HG02870 (cell line): Measurements from ENCODE around the gene PIMREG.

Experiments used
- ATAC-seq: cut with Tn5 transposase; IDR thresholded peaks from one replicate; pipeline ENCODE4 v1.9.1; 2021; ENCODE audit warnings: mild to moderate bottlenecking, moderate library complexity; ENCODE audit not compliant: unreplicated experiment

The PIMREG gene

GRCh38 chr17:6460531-6461161 lies 16.4 kb downstream of the PIMREG start:
- no peak for ATAC-seq

GRCh38 chr17:6461246-6461645 lies 17.0 kb downstream of the PIMREG start:
- no peak for ATAC-seq

- no peak for ATAC-seq
Observed at GRCh38 chr17:6461792-6462524, 17.7 kb downstream of the PIMREG start.

GRCh38 chr17:6462692-6463091 lies 18.4 kb downstream of the PIMREG start:
- no peak for ATAC-seq

GRCh38 chr17:6463616-6464445 lies 19.6 kb downstream of the PIMREG start:
- ATAC-seq, result no peak

GRCh38 chr17:6464446-6465041 lies 20.3 kb downstream of the PIMREG start:
- ATAC-seq, result no peak

- ATAC-seq, result no peak
Observed at GRCh38 chr17:6465206-6466003, 21.1 kb downstream of the PIMREG start.

GRCh38 chr17:6467567-6467966 lies 23.3 kb downstream of the PIMREG start:
- ATAC-seq, result no peak

GRCh38 chr17:6468051-6468790 lies 24.0 kb downstream of the PIMREG start:
- ATAC-seq, result no peak

- no peak for ATAC-seq
Observed at GRCh38 chr17:6470146-6470718, 26.0 kb downstream of the PIMREG start.

- no peak for ATAC-seq
Observed at GRCh38 chr17:6470751-6471521, 26.7 kb downstream of the PIMREG start.

- ATAC-seq, result no peak
Observed at GRCh38 chr17:6471531-6472465, 27.5 kb downstream of the PIMREG start.

- no peak for ATAC-seq
Observed at GRCh38 chr17:6472517-6472916, 28.3 kb downstream of the PIMREG start.

- no peak for ATAC-seq
Observed at GRCh38 chr17:6473128-6473767, 29.0 kb downstream of the PIMREG start.

- ATAC-seq, result no peak
Observed at GRCh38 chr17:6474376-6474775, 30.1 kb downstream of the PIMREG start.

- ATAC-seq, result no peak
Observed at GRCh38 chr17:6474906-6475305, 30.7 kb downstream of the PIMREG start.

- no peak for ATAC-seq
Observed at GRCh38 chr17:6475411-6475810, 31.2 kb downstream of the PIMREG start.
